Skeletal muscle tissue (tissue), 4 donors: ENCODE data around the gene DNAH17. TPM values are rescaled to one million over a fixed set of nuclear protein-coding genes. Genes with fewer than 3 reads are reported as not detected.

Source experiments
- H3K27ac ChIP-seq: one replicate; pipeline ENCODE4 v1.7.0; 2013; ENCODE audit warnings: mild to moderate bottlenecking, low read depth, low read length, inconsistent platforms
- H3K27me3 ChIP-seq, 3 donors: one replicate each; pipeline ENCODE4 v1.7.0; 2013; ENCODE audit warnings: low read length in 3 of 3; ENCODE audit not compliant: control insufficient read depth in 3 of 3, insufficient read depth in 3 of 3
- H3K36me3 ChIP-seq, 3 donors: one replicate each; pipeline ENCODE4 v1.7.0; 2013; ENCODE audit warnings: low read length in 3 of 3; ENCODE audit not compliant: control insufficient read depth in 3 of 3, insufficient read depth in 3 of 3
- H3K4me1 ChIP-seq, 3 donors: one replicate each; pipeline ENCODE4 v1.7.0; 2013; ENCODE audit warnings: low read length in 3 of 3, mild to moderate bottlenecking in 3 of 3; ENCODE audit not compliant: control insufficient read depth in 3 of 3, insufficient read depth in 3 of 3
- H3K4me3 ChIP-seq, 3 donors: one replicate each; pipeline ENCODE4 v1.7.0; 2013; ENCODE audit warnings: low read length in 3 of 3
- H3K9ac ChIP-seq, 3 donors: one replicate each; pipeline ENCODE4 v1.7.0; 2013; ENCODE audit warnings: low read length in 3 of 3, mild to moderate bottlenecking in 3 of 3, moderate library complexity in 2 of 3, low read depth in 1 of 3
- H3K9me3 ChIP-seq, 3 donors: one replicate each; pipeline ENCODE4 v1.7.0; 2013; ENCODE audit warnings: low read length in 3 of 3; ENCODE audit not compliant: control insufficient read depth in 3 of 3
- total RNA-seq: library from RNA; depleted of rRNA; stranded (reverse); fragments of >200 nt; gene quantifications from one replicate; pipeline ENCODE4 v1.2.3, GENCODE V29; 2014
- donor health status: Osteomylitis.

The DNAH17 gene
- total RNA-seq, 1 donor from 2014 or later, result under 0.01 TPM

DNA sequence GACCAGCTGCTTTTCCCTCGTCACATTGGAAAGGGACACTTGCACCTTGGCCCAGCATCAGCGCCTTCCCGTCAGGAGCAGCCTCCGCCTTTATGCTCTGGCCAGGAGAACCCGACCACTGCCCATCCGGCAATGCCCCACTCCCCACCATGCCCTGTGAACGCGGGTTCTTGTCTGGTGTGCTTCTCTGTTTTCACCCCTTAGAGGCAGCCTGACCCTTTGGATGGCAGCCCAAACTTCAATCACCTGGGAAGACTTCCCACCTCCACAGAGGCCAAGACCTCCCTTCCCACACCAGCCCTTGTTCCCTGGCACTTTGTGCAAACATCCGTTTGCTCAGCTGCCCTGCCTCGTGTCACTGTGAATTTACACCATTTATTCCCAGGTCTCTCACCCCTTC is 87.0 kb downstream of the DNAH17 start:
- Histone ChIP-seq H3K4me1 (no peaks in the 10 kb centered on the region), H3K9me3 (no peaks in the 10 kb centered on the region), H3K27me3 (peaks cover 0 to 24% (median 5%) of the 10 kb centered on the region in 3 donors), H3K9ac (no peak overlapping the region), H3K4me3 (no peak overlapping the region), H3K27ac (no peak overlapping the region), H3K36me3 (no peaks in the 10 kb centered on the region)

GRCh38 chr17:78488867-78489634 is 88.1 kb downstream of the DNAH17 start:
- Histone ChIP-seq H3K9me3 (no peaks in the 10 kb centered on the region), H3K36me3 (no peaks in the 10 kb centered on the region), H3K4me1 (peaks cover 2 to 3% (median 3%) of the 10 kb centered on the region in 3 donors), H3K27me3 (peaks cover 4 to 25% (median 10%) of the 10 kb centered on the region in 3 donors), H3K4me3 (no peak overlapping the region), H3K9ac (no peak overlapping the region), H3K27ac (no peak overlapping the region)

DNA sequence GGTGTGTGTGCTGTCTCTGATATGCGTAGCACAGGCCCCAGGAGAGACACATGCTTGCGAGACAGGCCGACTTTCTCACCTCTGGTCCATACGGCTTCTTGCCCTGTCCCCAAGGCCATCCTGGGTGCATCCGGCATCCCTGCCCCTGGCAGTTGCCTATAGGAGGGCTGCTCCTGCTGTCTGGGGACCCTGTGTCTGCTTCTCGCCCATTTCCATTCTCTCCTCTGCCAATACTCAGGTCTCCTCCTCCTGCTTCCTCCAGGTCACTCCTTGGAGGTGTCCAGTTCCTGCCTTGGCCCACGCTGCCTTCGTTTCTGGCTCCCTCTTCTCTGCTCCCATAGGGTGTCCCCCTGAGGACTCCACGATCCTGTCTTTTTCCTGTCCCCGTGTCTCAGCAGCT is 89.0 kb downstream of the DNAH17 start:
- no peak overlapping the region for H3K9ac ChIP-seq
- H3K4me3 ChIP-seq, result no peak overlapping the region
- peaks cover 4 to 19% (median 11%) of the 10 kb centered on the region in 3 donors for H3K27me3 ChIP-seq
- H3K9me3 ChIP-seq, result no peaks in the 10 kb centered on the region
- no peaks in the 10 kb centered on the region for H3K36me3 ChIP-seq
- peaks cover 2 to 3% (median 3%) of the 10 kb centered on the region in 3 donors for H3K4me1 ChIP-seq
- no peak overlapping the region for H3K27ac ChIP-seq

GRCh38 chr17:78486946-78487680 is 90.1 kb downstream of the DNAH17 start:
- Histone ChIP-seq H3K9me3 (no peaks in the 10 kb centered on the region), H3K4me1 (peaks cover 2 to 3% (median 3%) of the 10 kb centered on the region in 3 donors), H3K36me3 (no peaks in the 10 kb centered on the region), H3K4me3 (no peak overlapping the region), H3K27ac (no peak overlapping the region), H3K9ac (no peak overlapping the region), H3K27me3 (peaks cover 8 to 29% (median 17%) of the 10 kb centered on the region in 3 donors)

- H3K27me3 ChIP-seq, result peaks cover 8 to 28% (median 17%) of the 10 kb centered on the region in 3 donors
- no peaks in the 10 kb centered on the region for H3K36me3 ChIP-seq
- H3K27ac ChIP-seq, result no peak overlapping the region
- H3K4me1 ChIP-seq, result peaks cover 2 to 3% (median 3%) of the 10 kb centered on the region in 3 donors
- no peaks in the 10 kb centered on the region for H3K9me3 ChIP-seq
- H3K9ac ChIP-seq, result no peak overlapping the region
- no peak overlapping the region for H3K4me3 ChIP-seq
Observed at GRCh38 chr17:78486228-78486802, 90.9 kb downstream of the DNAH17 start.

- Histone ChIP-seq H3K27me3 (peaks cover 8 to 27% (median 17%) of the 10 kb centered on the region in 3 donors), H3K4me1 (peaks cover 2 to 3% (median 3%) of the 10 kb centered on the region in 3 donors), H3K4me3 (no peak overlapping the region), H3K36me3 (no peaks in the 10 kb centered on the region), H3K9me3 (no peaks in the 10 kb centered on the region), H3K27ac (no peak overlapping the region), H3K9ac (no peak overlapping the region)
Observed at GRCh38 chr17:78485290-78486168, 91.7 kb downstream of the DNAH17 start.

DNA sequence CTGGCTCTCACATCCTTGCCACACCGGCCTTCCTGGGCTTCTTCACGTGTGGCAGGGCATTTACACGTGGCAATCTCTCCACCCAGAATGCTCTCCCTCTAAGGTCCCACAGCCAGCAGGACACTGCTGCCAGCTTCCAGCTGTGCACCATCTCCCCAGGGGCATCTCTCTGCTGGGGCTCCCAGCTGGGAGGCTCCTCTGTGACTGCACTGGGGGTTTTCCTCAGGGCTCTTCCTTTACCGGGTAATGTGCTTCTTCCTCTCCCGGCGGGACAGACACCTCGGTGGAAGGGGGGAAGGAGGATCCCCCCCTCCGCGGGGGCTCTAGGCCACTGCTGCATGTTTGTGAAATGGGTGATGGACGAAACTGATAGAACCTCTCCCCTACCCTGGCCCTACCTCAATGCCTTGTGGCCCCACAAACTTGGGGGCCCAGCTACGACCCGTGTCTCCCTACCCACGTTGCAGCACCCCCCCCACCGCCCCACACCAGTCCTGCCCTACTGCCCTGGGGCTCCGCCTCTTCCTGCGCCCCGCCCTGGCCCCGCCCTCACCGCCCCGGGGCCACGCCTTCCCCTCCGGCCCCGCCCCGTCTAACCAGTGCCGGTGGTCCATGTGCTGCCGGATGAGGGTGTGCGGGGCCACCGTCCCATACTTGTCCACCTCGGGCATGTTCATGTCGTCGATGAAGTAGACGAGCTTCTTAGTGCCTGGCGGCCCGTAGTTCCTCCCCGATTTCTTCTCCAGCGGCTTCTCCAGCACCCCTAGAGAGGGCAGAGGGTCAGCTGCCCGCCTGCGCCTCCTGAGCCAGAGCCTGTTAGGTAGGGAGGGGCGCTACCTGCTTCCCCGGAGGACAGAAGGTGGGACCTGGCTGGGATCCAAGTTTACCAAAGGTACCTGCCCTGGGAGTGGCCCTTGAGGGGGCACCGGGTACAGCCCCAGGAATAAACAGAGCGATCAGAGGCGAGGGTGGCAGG is 92.6 kb downstream of the DNAH17 start:
- H3K9me3 ChIP-seq, result no peaks in the 10 kb centered on the region
- H3K9ac ChIP-seq, result no peak overlapping the region
- H3K4me1 ChIP-seq, result peaks cover 2 to 3% (median 3%) of the 10 kb centered on the region in 3 donors
- H3K27me3 ChIP-seq, result peaks cover 8 to 24% (median 17%) of the 10 kb centered on the region in 3 donors
- no peak overlapping the region for H3K4me3 ChIP-seq
- no peaks in the 10 kb centered on the region for H3K36me3 ChIP-seq
- H3K27ac ChIP-seq, result no peak overlapping the region

DNA sequence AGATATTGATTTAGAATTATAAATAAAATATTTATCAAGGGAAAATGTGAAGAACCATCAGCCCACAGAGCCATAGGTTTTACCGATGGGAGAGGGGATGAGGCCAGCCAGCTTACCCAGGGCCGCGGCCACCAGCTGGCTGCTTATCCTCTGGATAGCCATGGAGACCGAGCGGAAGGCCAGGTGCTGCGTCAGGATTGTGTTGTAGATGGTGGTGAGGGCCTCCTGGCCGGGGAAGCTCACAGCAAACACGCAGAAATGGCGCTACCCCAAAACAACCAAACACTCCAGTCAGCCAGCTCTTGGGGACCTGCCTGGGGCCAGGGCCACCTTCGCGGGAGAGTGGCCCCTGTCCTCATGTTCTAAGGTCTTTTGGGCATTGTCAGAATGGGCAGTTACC is 97.8 kb downstream of the DNAH17 start:
- Histone ChIP-seq H3K27ac (no peak overlapping the region), H3K36me3 (no peaks in the 10 kb centered on the region), H3K27me3 (peaks cover 14 to 38% (median 36%) of the 10 kb centered on the region in 3 donors), H3K9ac (no peak overlapping the region), H3K4me1 (peaks cover 0 to 2% (median 2%) of the 10 kb centered on the region in 3 donors), H3K4me3 (no peak overlapping the region), H3K9me3 (no peaks in the 10 kb centered on the region)
